Adrenal gland (tissue), 5 donors: ENCODE measurements around the gene SMPX.

Experiments used
- POLR2A ChIP-seq, 2 donors: fragments of 450-650 bp; IDR thresholded peaks; one replicate each; pipeline ENCODE4 v1.6.1; 2017; ENCODE audit warnings: antibody characterized with exemption in 2 of 2, mild to moderate bottlenecking in 2 of 2, moderate library complexity in 1 of 2
- TF ChIP-seq, protein P1 (sequence below), 6 experiments: fragments of 450-650 bp in 4 of 6; fragments of 200-600 bp in 2 of 6; sonication (generic) in 1 of 6; IDR thresholded peaks; 1 replicate in 5 of 6; 2 replicates in 1 of 6; pipeline versions ENCODE4 v1.5.1 to v1.8.0; 2016 to 2021; ENCODE audit warnings: antibody characterized with exemption in 6 of 6, mild to moderate bottlenecking in 2 of 6, moderate library complexity in 1 of 6
- donor health status: DM: no; HTN: no; CAD: no.

DNA sequence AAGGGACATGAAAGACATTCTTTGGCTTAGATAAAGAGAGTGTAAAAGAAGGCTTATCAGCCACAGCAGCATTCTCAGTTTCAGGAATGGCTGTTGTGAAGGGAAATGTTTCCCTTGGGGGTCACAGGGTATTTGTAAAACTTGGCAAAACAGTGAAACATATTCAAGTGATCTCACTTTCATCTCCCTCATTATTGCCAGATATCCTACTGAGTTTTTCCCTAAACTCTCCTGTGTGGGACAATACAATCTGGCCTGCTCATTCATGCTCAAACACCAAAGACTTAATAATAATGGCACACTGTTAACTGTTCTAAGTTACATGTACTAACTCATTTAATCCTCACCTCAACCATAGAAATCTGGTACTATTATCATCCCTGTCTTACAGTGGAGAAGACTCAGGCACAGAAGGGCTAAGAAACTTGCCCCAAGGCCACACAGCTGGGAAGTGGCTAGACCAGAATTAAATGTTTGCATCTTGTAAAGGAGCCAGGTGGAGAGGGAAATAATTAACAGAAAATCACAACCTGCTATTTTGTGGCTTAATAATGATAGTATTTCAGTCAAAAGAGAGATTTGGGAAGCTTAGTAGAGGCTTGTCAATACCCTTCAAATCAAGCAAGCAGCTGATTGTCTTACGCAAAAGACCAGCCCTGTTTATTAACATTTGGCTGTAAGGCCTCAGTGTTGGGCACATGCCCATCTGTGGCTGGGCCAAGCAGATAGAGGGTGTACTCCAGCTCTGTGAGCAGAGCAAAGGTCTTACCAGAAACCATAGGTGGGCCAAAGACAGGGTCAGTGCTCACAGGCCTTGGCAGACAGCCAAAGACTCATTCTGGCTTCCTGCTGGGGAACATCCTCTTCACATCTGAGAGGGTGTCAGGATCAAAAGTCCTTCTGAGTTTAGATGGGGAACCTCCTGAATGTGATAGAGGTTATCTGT, 17.3 kb downstream of the SMPX start:
- no peak for TF ChIP-seq POLR2A (IDR thresholded peaks at IDR 0.05)
- TF ChIP-seq, protein P1, sequence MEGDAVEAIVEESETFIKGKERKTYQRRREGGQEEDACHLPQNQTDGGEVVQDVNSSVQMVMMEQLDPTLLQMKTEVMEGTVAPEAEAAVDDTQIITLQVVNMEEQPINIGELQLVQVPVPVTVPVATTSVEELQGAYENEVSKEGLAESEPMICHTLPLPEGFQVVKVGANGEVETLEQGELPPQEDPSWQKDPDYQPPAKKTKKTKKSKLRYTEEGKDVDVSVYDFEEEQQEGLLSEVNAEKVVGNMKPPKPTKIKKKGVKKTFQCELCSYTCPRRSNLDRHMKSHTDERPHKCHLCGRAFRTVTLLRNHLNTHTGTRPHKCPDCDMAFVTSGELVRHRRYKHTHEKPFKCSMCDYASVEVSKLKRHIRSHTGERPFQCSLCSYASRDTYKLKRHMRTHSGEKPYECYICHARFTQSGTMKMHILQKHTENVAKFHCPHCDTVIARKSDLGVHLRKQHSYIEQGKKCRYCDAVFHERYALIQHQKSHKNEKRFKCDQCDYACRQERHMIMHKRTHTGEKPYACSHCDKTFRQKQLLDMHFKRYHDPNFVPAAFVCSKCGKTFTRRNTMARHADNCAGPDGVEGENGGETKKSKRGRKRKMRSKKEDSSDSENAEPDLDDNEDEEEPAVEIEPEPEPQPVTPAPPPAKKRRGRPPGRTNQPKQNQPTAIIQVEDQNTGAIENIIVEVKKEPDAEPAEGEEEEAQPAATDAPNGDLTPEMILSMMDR (IDR thresholded peaks at IDR 0.05) = no peak
